GM12878 (cell line): ENCODE measurements around the gene ZNF526. TPM values are rescaled to one million over a fixed set of nuclear protein-coding genes. Genes with fewer than 3 reads are reported as not detected.

ENCODE experiments used
- ATAC-seq: fragments of 200-7000 bp; cut with Tn5 transposase; 3 replicates; pipeline ENCODE4 v1.9.1; 2020; ENCODE audit warnings: mild to moderate bottlenecking, moderate library complexity
- BruUV-seq: library from RNA; stranded (reverse); fragments of 400-500 nt; replicated peaks from 2 replicates; lab custom pipeline; 2021; lab: Mats Ljungman, UMichigan
- CTCF ChIA-PET: fragments of 300-600 bp; sonication (Branson Sonifier 250); formaldehyde crosslinking; extraction: SDS; loops from one replicate; lab custom pipeline; 2021; ENCODE audit warnings: inconsistent platforms; lab: Yijun Ruan, JAX
- POLR2A ChIA-PET: fragments of 350-600 bp; formaldehyde crosslinking; extraction: SDS; loops from one replicate; lab custom pipeline; 2021; ENCODE audit warnings: inconsistent platforms; lab: Charles Lee
- RAD21 ChIA-PET: fragments of 300-600 bp; sonication (Branson Sonifier 250); formaldehyde crosslinking; loops from one replicate; lab custom pipeline; 2023; ENCODE audit warnings: antibody characterized with exemption; ENCODE audit not compliant: unreplicated experiment; lab: Charles Lee
- SMC1A ChIA-PET: fragments of 300-600 bp; sonication (Branson Sonifier 250); formaldehyde crosslinking; loops from one replicate; lab custom pipeline; 2023; ENCODE audit not compliant: unreplicated experiment, uncharacterized antibody; lab: Charles Lee
- DNase-seq: peaks from one replicate; pipeline ENCODE4 v3.0.0-alpha.2; 2011; ENCODE audit warnings: low read depth, low spot score
- FAIRE-seq: peaks from 3 replicates; lab custom pipeline; 2011; peaks lifted over from hg19 to GRCh38; lab: Jason Lieb, UNC
- H2AFZ ChIP-seq: 2 replicates; pipeline ENCODE4 v1.6.0; 2011; ENCODE audit warnings: low read depth, low read length, control low read depth; ENCODE audit not compliant: control insufficient read depth
- H3K27ac ChIP-seq: 2 replicates; pipeline ENCODE4 v1.5.1; 2011; ENCODE audit warnings: control low read depth; ENCODE audit not compliant: control insufficient read depth, insufficient read depth
- H3K27me3 ChIP-seq, 2 experiments: replicated peaks in 1 of 2; 2 replicates each; pipeline versions ENCODE4 v1.6.0 to v1.6.1; 2011; ENCODE audit warnings: low read length in 1 of 2; ENCODE audit not compliant: control insufficient read depth in 2 of 2, insufficient read depth in 2 of 2
- H3K36me3 ChIP-seq, 2 experiments: 2 replicates each; pipeline ENCODE4 v1.5.1; 2011; ENCODE audit warnings: low read length in 1 of 2; ENCODE audit not compliant: control insufficient read depth in 2 of 2, insufficient read depth in 2 of 2
- H3K4me1 ChIP-seq: 2 replicates; pipeline ENCODE4 v1.6.1; 2011; ENCODE audit warnings: mild to moderate bottlenecking, low read length, moderate library complexity, mixed read lengths; ENCODE audit not compliant: control insufficient read depth, insufficient read depth
- H3K4me2 ChIP-seq: 2 replicates; pipeline ENCODE4 v1.6.0; 2011; ENCODE audit warnings: control low read depth; ENCODE audit not compliant: control insufficient read depth, insufficient read depth
- H3K4me3 ChIP-seq: fragments of 200-600 bp; sonication (generic); 2 replicates; pipeline ENCODE4 v1.5.1; 2016
- H3K79me2 ChIP-seq: 2 replicates; pipeline ENCODE4 v1.6.0; 2011; ENCODE audit warnings: low read length; ENCODE audit not compliant: control insufficient read depth, insufficient read depth
- H3K9ac ChIP-seq: 2 replicates; pipeline ENCODE4 v1.8.0; 2011; ENCODE audit warnings: low read length, control low read depth, mixed read lengths; ENCODE audit not compliant: control insufficient read depth, insufficient read depth
- H3K9me3 ChIP-seq: replicated peaks from 3 replicates; pipeline ENCODE4 v1.5.1; 2011; ENCODE audit warnings: mild to moderate bottlenecking, low read length; ENCODE audit not compliant: control insufficient read depth, insufficient read depth
- H4K20me1 ChIP-seq: 2 replicates; pipeline ENCODE4 v1.6.0; 2011; ENCODE audit not compliant: control insufficient read depth, insufficient read depth
- BHLHE40 ChIP-seq, 2 experiments: fragments of 450-650 bp in 1 of 2; IDR thresholded peaks; 2 replicates each; pipeline ENCODE4 v1.6.1; 2011 to 2017; ENCODE audit warnings: low read depth in 2 of 2, borderline replicate concordance in 1 of 2, improper control_type of control experiment in 1 of 2, low read length in 1 of 2, mild to moderate bottlenecking in 1 of 2
- CBFB ChIP-seq: IDR thresholded peaks from 2 replicates; pipeline ENCODE4 v1.6.1; 2016; ENCODE audit warnings: antibody characterized with exemption, low read depth
- CREB1 ChIP-seq: IDR thresholded peaks from 2 replicates; pipeline ENCODE4 v1.6.1; 2012; ENCODE audit warnings: low read depth, mild to moderate bottlenecking, inconsistent platforms
- POLR2A ChIP-seq: IDR thresholded peaks from 2 replicates; pipeline ENCODE4 v1.6.1; 2011; ENCODE audit warnings: low read depth, mild to moderate bottlenecking, low read length
- SRF ChIP-seq, 2 experiments: IDR thresholded peaks; 2 replicates each; pipeline ENCODE4 v1.6.1; 2011; ENCODE audit warnings: low read depth in 2 of 2, low read length in 2 of 2, mild to moderate bottlenecking in 1 of 2, moderate library complexity in 1 of 2
- WGBS: methylation state at CpG from one replicate; pipeline ENCODE4 v1.1.6; 2016; ENCODE audit warnings: low lambda C conversion rate; ENCODE audit not compliant: insufficient replicate concordance, insufficient coverage; ENCODE audit errors: missing lambda C conversion rate; 5-methylcytosine and 5-hydroxymethylcytosine counted together
- in situ Hi-C: fragments of 300-500 bp; cut with MboI; formaldehyde crosslinking; loops from 9 replicates; pipeline ENCODE4 v1.14.3; 2018; ENCODE audit warnings: mixed read lengths
- intact Hi-C: fragments of 100-400 bp; cut with micrococcal nuclease; formaldehyde crosslinking; loops from one replicate; pipeline ENCODE4 v1.14.2; 2022; ENCODE audit not compliant: unreplicated experiment
- polyA plus RNA-seq, 11 experiments: library from polyadenylated mRNA; depleted of rRNA in 4 of 11; unstranded in 6 of 11; stranded (reverse) in 5 of 11; fragments of >200 nt; fragmentation: Nextera tagmentation in 4 of 11; fragmentation: Illumina TruSeq in 1 of 11; extraction: Ambion mirVana in 4 of 11; extraction: Trizol in 1 of 11; gene quantifications; 1 replicate in 1 of 11; 2 replicates in 10 of 11; pipeline versions ENCODE4 v1.2.1 to v1.2.3, GENCODE V29; 2011 to 2016; ENCODE audit warnings: inconsistent platforms in 2 of 11, missing spikeins in 2 of 11, low read depth in 1 of 11
- total RNA-seq, 4 experiments: library from RNA; depleted of rRNA in 3 of 4; stranded (reverse); fragments of >200 nt in 3 of 4; fragmentation: Illumina TruSeq in 1 of 4; extraction: Trizol in 1 of 4; gene quantifications; 2 replicates each; pipeline versions ENCODE4 v1.2.1 to v1.2.3, GENCODE V29; 2013 to 2021

ZNF526 gene
- total and polyA plus RNA-seq, 10 of the 15 experiments (the other 5 are each of a cell fraction or from before 2014, with no cell fraction given): 1.8 to 18.3 (median 5.5) TPM

DNA sequence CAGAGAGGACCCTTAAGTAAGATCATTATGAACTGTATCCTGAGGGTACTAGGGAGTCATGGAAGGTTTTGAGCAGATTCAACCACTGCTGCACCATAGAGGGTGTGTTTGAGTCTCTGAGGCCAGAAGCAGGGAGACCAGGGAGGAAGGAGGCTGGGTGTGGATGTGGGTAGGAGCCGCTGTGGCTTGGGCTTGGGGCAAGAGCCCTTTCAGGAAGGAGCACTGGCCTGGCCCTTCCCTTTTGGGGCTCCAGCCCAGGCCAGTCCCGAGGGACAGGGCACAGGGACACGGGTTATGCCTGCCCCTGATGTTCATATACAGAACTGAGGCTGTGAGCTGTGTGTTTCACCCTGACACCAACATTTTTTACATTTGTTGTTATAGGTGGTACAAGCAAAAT, 56.2 kb downstream of the ZNF526 start:
- BruUV-seq: no TSS peak

DNA sequence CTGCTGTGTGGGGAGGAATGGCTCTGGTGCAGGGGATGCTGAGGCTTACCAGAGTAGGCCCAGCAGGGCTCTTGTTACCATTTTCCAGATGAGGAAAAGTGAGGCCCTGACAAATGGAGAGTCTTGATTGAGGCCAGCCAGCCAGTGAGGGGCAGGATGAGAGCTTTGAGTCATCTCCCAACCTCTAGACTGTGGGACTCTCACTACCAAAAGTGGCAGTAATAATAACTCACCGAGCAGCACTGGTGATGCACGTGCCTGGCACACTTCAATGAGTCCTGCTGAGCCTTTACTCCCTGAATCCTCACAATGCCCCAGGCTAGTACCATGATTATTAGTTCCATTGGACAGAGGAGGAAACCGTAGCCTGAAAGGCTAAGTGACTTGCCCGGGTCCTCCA, 56.7 kb downstream of the ZNF526 start:
- no peak for DNase-seq
- in situ Hi-C loops: loop anchor here (5.0 kb wide), 1 partner anchor 145 kb away; the partner anchor contains the start of gene POU2F2
- POLR2A ChIA-PET: interaction anchor here (1.3 to 1.7 kb wide), 2 partner anchors 16 to 33 kb away, joined by 3 to 5 read pairs; no protein-coding TSS in a partner anchor
- BruUV-seq: no TSS peak
- no peaks in the 10 kb centered on the region for H3K27me3 ChIP-seq
- TF ChIP-seq SRF (IDR thresholded peaks at IDR 0.05; ENCODE audit: low read depth in 2 of 2, low read length in 2 of 2): peak in 1 of 2 experiments; percentile 22; a peak in 1 of 4 replicates
- TF ChIP-seq BHLHE40 (IDR thresholded peaks at IDR 0.05; ENCODE audit: borderline replicate concordance in 1 of 2, low read depth in 2 of 2, low read length in 1 of 2): peak; percentile 92 to 93
- no peak for TF ChIP-seq CBFB
- 50% methylated on average over 4 of the region's 4 CpGs for WGBS
- H3K79me2 ChIP-seq: peaks cover 24% of the 10 kb centered on the region
- RAD21 ChIA-PET: interaction anchor here (1.9 kb wide), 1 partner anchor 34 kb away, joined by 5 read pairs; the partner anchor contains the start of gene GSK3A
- peak overlapping the region; percentile 52 for H3K27ac ChIP-seq
- no peaks in the 10 kb centered on the region; the same call in 1 of the 2 replicates for H4K20me1 ChIP-seq
- SMC1A ChIA-PET: interaction anchor here (5.1 kb wide), 1 partner anchor 32 kb away, joined by 70 read pairs; the partner anchor contains the start of gene GSK3A
- H2AFZ ChIP-seq: no peak overlapping the region
- H3K4me1 ChIP-seq: peaks cover 37% of the 10 kb centered on the region
- intact Hi-C loops: no loop called here
- H3K4me3 ChIP-seq: no peak overlapping the region
- H3K4me2 ChIP-seq: no peak overlapping the region
- peak; percentile 16 for ATAC-seq
- H3K9me3 ChIP-seq: no peaks in the 10 kb centered on the region
- peak; percentile 47 for FAIRE-seq
- CTCF ChIA-PET: interaction anchor here (0.6 to 6.7 kb wide), 3 partner anchors 32 to 164 kb away, joined by 3 to 111 read pairs (median 3); partner anchors contain the start of gene GSK3A
- peaks cover 3 to 17% of the 10 kb centered on the region in 2 experiments; a peak in 3 of 4 replicates for H3K36me3 ChIP-seq
- no peak overlapping the region for H3K9ac ChIP-seq

More for the DNA sequence above, 56.2 kb downstream of the ZNF526 start:
- no peaks in the 10 kb centered on the region; the same call in 1 of the 2 replicates for H4K20me1 ChIP-seq
- no peaks in the 10 kb centered on the region for H3K27me3 ChIP-seq
- WGBS: 28% methylated on average over 3 of the region's 3 CpGs
- CTCF ChIA-PET: interaction anchor here (0.6 kb wide), 1 partner anchor 164 kb away, joined by 3 read pairs; no protein-coding TSS in a partner anchor
- peak; percentile 13 for FAIRE-seq
- H3K79me2 ChIP-seq: peaks cover 27% of the 10 kb centered on the region
- no peaks in the 10 kb centered on the region for H3K9me3 ChIP-seq
- H3K4me3 ChIP-seq: no peak overlapping the region
- no peak for TF ChIP-seq CREB1
- TF ChIP-seq POLR2A: 0 out of 2 replicates have a peak, but pooled peaks have one; percentile 22
- TF ChIP-seq, all 136 proteins: peak for 1
- H3K4me2 ChIP-seq: peak overlapping the region; percentile 31
- in situ Hi-C loops: loop anchor here (5.0 kb wide), 1 partner anchor 144 kb away; the partner anchor contains the start of gene POU2F2
- H3K36me3 ChIP-seq: peaks cover 3 to 19% of the 10 kb centered on the region in 2 experiments; a peak in 3 of 4 replicates
- H2AFZ ChIP-seq: no peak overlapping the region
- H3K27ac ChIP-seq: peak overlapping the region; percentile 52
- ATAC-seq: no peak
- RAD21 ChIA-PET: interaction anchor here (1.9 kb wide), 1 partner anchor 34 kb away, joined by 5 read pairs; the partner anchor contains the start of gene GSK3A
- peaks cover 32% of the 10 kb centered on the region for H3K4me1 ChIP-seq
- H3K9ac ChIP-seq: peak overlapping the region; percentile 14; the same call in 1 of the 2 replicates
- SMC1A ChIA-PET: interaction anchor here (0.5 to 5.1 kb wide), 2 partner anchors 19 to 32 kb away, joined by 4 to 70 read pairs; partner anchors contain the start of gene GSK3A
- no peak for DNase-seq
- intact Hi-C loops: no loop called here
- POLR2A ChIA-PET: interaction anchor here (1.7 kb wide), 1 partner anchor 33 kb away, joined by 5 read pairs; no protein-coding TSS in a partner anchor

Other genes starting within 250 kb of the ZNF526 start
Only the 7 nearest of the 15 such genes appear.
- gene POU2F2, start 87.9 kb upstream of the ZNF526 start, total RNA-seq (2014; rRNA removed): 14.1 and 15.1 TPM in 2 replicates
- 13.8 and 22.0 TPM in 2 replicates for gene POU2F2, start 87.9 kb upstream of the ZNF526 start, total RNA-seq (2014; rRNA removed; fragmentation: Illumina TruSeq; extraction: Trizol)
- 46.2 and 48.3 TPM in 2 replicates for gene POU2F2, start 87.9 kb upstream of the ZNF526 start, total RNA-seq (2021)
- gene POU2F2, start 87.9 kb upstream of the ZNF526 start, polyA plus RNA-seq (2011; rRNA removed): 28.9 and 37.6 TPM in 2 replicates
- gene POU2F2, start 87.9 kb upstream of the ZNF526 start, polyA plus RNA-seq (2014; fragmentation: Illumina TruSeq; extraction: Trizol): 36.1 and 62.4 TPM in 2 replicates
- 1 to 10 TPM; 4.4 to 6.4 TPM for gene POU2F2, start 87.9 kb upstream of the ZNF526 start, polyA plus RNA-seq (2014; fragmentation: Nextera tagmentation; extraction: Ambion mirVana)
- 39.0 and 42.2 TPM in 2 replicates for gene POU2F2, start 87.9 kb upstream of the ZNF526 start, polyA plus RNA-seq (2014; rRNA removed)
- gene POU2F2, start 87.9 kb upstream of the ZNF526 start, polyA plus RNA-seq (2016; fragmentation: Nextera tagmentation; extraction: Ambion mirVana): 10 to 100 TPM; 38.3 to 47.7 TPM
- gene DEDD2, start 2.6 kb upstream of the ZNF526 start, total RNA-seq (2014; rRNA removed): 17.6 and 22.1 TPM in 2 replicates
- 9.5 and 9.6 TPM in 2 replicates for gene DEDD2, start 2.6 kb upstream of the ZNF526 start, total RNA-seq (2014; rRNA removed; fragmentation: Illumina TruSeq; extraction: Trizol)
- gene DEDD2, start 2.6 kb upstream of the ZNF526 start, total RNA-seq (2021): 15.3 and 18.2 TPM in 2 replicates
- gene DEDD2, start 2.6 kb upstream of the ZNF526 start, polyA plus RNA-seq (2011; rRNA removed): 10.1 and 20.0 TPM in 2 replicates
- 5.1 and 12.5 TPM in 2 replicates for gene DEDD2, start 2.6 kb upstream of the ZNF526 start, polyA plus RNA-seq (2014; fragmentation: Illumina TruSeq; extraction: Trizol)
- 1 to 10 TPM; 2.5 to 3.1 TPM for gene DEDD2, start 2.6 kb upstream of the ZNF526 start, polyA plus RNA-seq (2014; fragmentation: Nextera tagmentation; extraction: Ambion mirVana)
- 24.0 and 28.6 TPM in 2 replicates for gene DEDD2, start 2.6 kb upstream of the ZNF526 start, polyA plus RNA-seq (2014; rRNA removed)
- gene DEDD2, start 2.6 kb upstream of the ZNF526 start, polyA plus RNA-seq (2016; fragmentation: Nextera tagmentation; extraction: Ambion mirVana): 10 to 100 TPM; 22.0 to 24.7 TPM
- 11.5 and 15.0 TPM in 2 replicates for gene GSK3A, start 22.3 kb downstream of the ZNF526 start, total RNA-seq (2014; rRNA removed)
- 15.3 and 15.8 TPM in 2 replicates for gene GSK3A, start 22.3 kb downstream of the ZNF526 start, total RNA-seq (2014; rRNA removed; fragmentation: Illumina TruSeq; extraction: Trizol)
- 35.6 and 38.6 TPM in 2 replicates for gene GSK3A, start 22.3 kb downstream of the ZNF526 start, total RNA-seq (2021)
- 17.5 and 41.3 TPM in 2 replicates for gene GSK3A, start 22.3 kb downstream of the ZNF526 start, polyA plus RNA-seq (2011; rRNA removed)
- 35.2 and 47.9 TPM in 2 replicates for gene GSK3A, start 22.3 kb downstream of the ZNF526 start, polyA plus RNA-seq (2014; fragmentation: Illumina TruSeq; extraction: Trizol)
- 1 to 10 TPM in 1 of 2 experiments, under 1 TPM in 1; 1.00 to 1.2 TPM for gene GSK3A, start 22.3 kb downstream of the ZNF526 start, polyA plus RNA-seq (2014; fragmentation: Nextera tagmentation; extraction: Ambion mirVana)
- 40.9 and 48.8 TPM in 2 replicates for gene GSK3A, start 22.3 kb downstream of the ZNF526 start, polyA plus RNA-seq (2014; rRNA removed)
- gene GSK3A, start 22.3 kb downstream of the ZNF526 start, polyA plus RNA-seq (2016; fragmentation: Nextera tagmentation; extraction: Ambion mirVana): 10 to 100 TPM in 1 of 2 experiments, 1 to 10 TPM in 1; 3.8 to 11.4 TPM
- gene ERF, start 34.8 kb downstream of the ZNF526 start, total RNA-seq (2014; rRNA removed): 15.9 and 22.2 TPM in 2 replicates
- 12.1 and 12.8 TPM in 2 replicates for gene ERF, start 34.8 kb downstream of the ZNF526 start, total RNA-seq (2014; rRNA removed; fragmentation: Illumina TruSeq; extraction: Trizol)
- 51.8 and 56.3 TPM in 2 replicates for gene ERF, start 34.8 kb downstream of the ZNF526 start, total RNA-seq (2021)
- 15.1 and 34.5 TPM in 2 replicates for gene ERF, start 34.8 kb downstream of the ZNF526 start, polyA plus RNA-seq (2011; rRNA removed)
- gene ERF, start 34.8 kb downstream of the ZNF526 start, polyA plus RNA-seq (2014; fragmentation: Illumina TruSeq; extraction: Trizol): 4.9 and 17.8 TPM in 2 replicates
- under 1 TPM; 0.02 to 0.04 TPM for gene ERF, start 34.8 kb downstream of the ZNF526 start, polyA plus RNA-seq (2014; fragmentation: Nextera tagmentation; extraction: Ambion mirVana)
- 33.0 and 40.2 TPM in 2 replicates for gene ERF, start 34.8 kb downstream of the ZNF526 start, polyA plus RNA-seq (2014; rRNA removed)
- gene ERF, start 34.8 kb downstream of the ZNF526 start, polyA plus RNA-seq (2016; fragmentation: Nextera tagmentation; extraction: Ambion mirVana): 1 to 10 TPM; 8.3 to 8.9 TPM
- 8.0 and 9.5 TPM in 2 replicates for gene CIC, start 48.9 kb downstream of the ZNF526 start, total RNA-seq (2014; rRNA removed)
- gene CIC, start 48.9 kb downstream of the ZNF526 start, total RNA-seq (2014; rRNA removed; fragmentation: Illumina TruSeq; extraction: Trizol): 4.3 and 6.5 TPM in 2 replicates
- 47.3 and 50.6 TPM in 2 replicates for gene CIC, start 48.9 kb downstream of the ZNF526 start, total RNA-seq (2021)
- gene CIC, start 48.9 kb downstream of the ZNF526 start, polyA plus RNA-seq (2011; rRNA removed): 2.4 and 3.8 TPM in 2 replicates
- gene CIC, start 48.9 kb downstream of the ZNF526 start, polyA plus RNA-seq (2014; fragmentation: Illumina TruSeq; extraction: Trizol): 1.7 and 7.4 TPM in 2 replicates
- gene CIC, start 48.9 kb downstream of the ZNF526 start, polyA plus RNA-seq (2014; fragmentation: Nextera tagmentation; extraction: Ambion mirVana): under 1 TPM; 0.18 to 0.24 TPM
- 24.0 and 27.7 TPM in 2 replicates for gene CIC, start 48.9 kb downstream of the ZNF526 start, polyA plus RNA-seq (2014; rRNA removed)
- 1 to 10 TPM; 6.9 to 8.1 TPM for gene CIC, start 48.9 kb downstream of the ZNF526 start, polyA plus RNA-seq (2016; fragmentation: Nextera tagmentation; extraction: Ambion mirVana)
- 0.73 and 0.82 TPM in 2 replicates for gene PRR19, start 81.8 kb downstream of the ZNF526 start, total RNA-seq (2014; rRNA removed)
- gene PRR19, start 81.8 kb downstream of the ZNF526 start, total RNA-seq (2014; rRNA removed; fragmentation: Illumina TruSeq; extraction: Trizol): 0.18 and 0.31 TPM in 2 replicates
- gene PRR19, start 81.8 kb downstream of the ZNF526 start, total RNA-seq (2021): 0.80 and 1.4 TPM in 2 replicates
- gene PRR19, start 81.8 kb downstream of the ZNF526 start, polyA plus RNA-seq (2011; rRNA removed): 0.15 TPM in 1 of 2 replicates, not detected in the other
- gene PRR19, start 81.8 kb downstream of the ZNF526 start, polyA plus RNA-seq (2014; fragmentation: Illumina TruSeq; extraction: Trizol): 0.11 and 0.43 TPM in 2 replicates
- under 1 TPM in 1 of 2 experiments, not detected in 1; 0.09 TPM for gene PRR19, start 81.8 kb downstream of the ZNF526 start, polyA plus RNA-seq (2014; fragmentation: Nextera tagmentation; extraction: Ambion mirVana)
- 0.81 and 1.7 TPM in 2 replicates for gene PRR19, start 81.8 kb downstream of the ZNF526 start, polyA plus RNA-seq (2014; rRNA removed)
- gene PRR19, start 81.8 kb downstream of the ZNF526 start, polyA plus RNA-seq (2016; fragmentation: Nextera tagmentation; extraction: Ambion mirVana): 1 to 10 TPM; 1.1 to 1.7 TPM
- 57.7 and 78.6 TPM in 2 replicates for gene PAFAH1B3, start 82.3 kb downstream of the ZNF526 start, total RNA-seq (2014; rRNA removed)
- 32.0 and 41.3 TPM in 2 replicates for gene PAFAH1B3, start 82.3 kb downstream of the ZNF526 start, total RNA-seq (2014; rRNA removed; fragmentation: Illumina TruSeq; extraction: Trizol)
- gene PAFAH1B3, start 82.3 kb downstream of the ZNF526 start, total RNA-seq (2021): 68.8 and 72.9 TPM in 2 replicates
- 8.8 and 30.5 TPM in 2 replicates for gene PAFAH1B3, start 82.3 kb downstream of the ZNF526 start, polyA plus RNA-seq (2011; rRNA removed)
- 15.2 and 46.6 TPM in 2 replicates for gene PAFAH1B3, start 82.3 kb downstream of the ZNF526 start, polyA plus RNA-seq (2014; fragmentation: Illumina TruSeq; extraction: Trizol)
- 10 to 100 TPM in 1 of 2 experiments, 1 to 10 TPM in 1; 6.2 to 23.1 TPM for gene PAFAH1B3, start 82.3 kb downstream of the ZNF526 start, polyA plus RNA-seq (2014; fragmentation: Nextera tagmentation; extraction: Ambion mirVana)
- gene PAFAH1B3, start 82.3 kb downstream of the ZNF526 start, polyA plus RNA-seq (2014; rRNA removed): 56.1 and 66.2 TPM in 2 replicates
- gene PAFAH1B3, start 82.3 kb downstream of the ZNF526 start, polyA plus RNA-seq (2016; fragmentation: Nextera tagmentation; extraction: Ambion mirVana): 10 to 100 TPM; 77.7 to 79.6 TPM